Left cardiac atrium (tissue), 4 donors: ENCODE data around the gene COASY. TPM values are rescaled to one million over a fixed set of nuclear protein-coding genes. Genes with fewer than 3 reads are reported as not detected.
"Not testable (repeated sequence)": the region's sequence is repeated elsewhere in the genome, so short reads cannot be mapped to it uniquely, and the experiment has no call there.

ENCODE experiments used
- ATAC-seq, 2 donors: fragments of 200-7000 bp; cut with Tn5 transposase; one replicate each; pipeline ENCODE4 v1.9.1; 2020; ENCODE audit warnings: mild to moderate bottlenecking in 2 of 2, moderate library complexity in 2 of 2
- DNase-seq: peaks from one replicate; pipeline ENCODE4 v3.0.0-alpha.2; 2020
- intact Hi-C, 2 donors: fragments of 100-400 bp; cut with DNase I; formaldehyde crosslinking; loops; one replicate each; pipeline versions ENCODE4 v1.14.1 to v1.15.1; 2022 to 2023
- total RNA-seq, 2 donors: library from RNA; stranded (reverse); fragmentation: NEBNext Ultra II Directional; extraction: Animal tissue kit (Norgen Biotek cat#: 25700); gene quantifications; one replicate each; pipeline ENCODE4 v1.2.1, GENCODE V29; 2021
- donor health status: DM: no; HTN: yes; CAD: no.
- donor health status: DM: no; HTN: yes; CAD: no; lungs with severe emphysema.
- donor health status: DM: yes; HTN: yes; CAD: no.
- donor health status: Dilated cardiomyopathy.

The COASY gene
- total RNA-seq, 2 donors from 2014 or later: 37.2 to 37.5 TPM

DNA sequence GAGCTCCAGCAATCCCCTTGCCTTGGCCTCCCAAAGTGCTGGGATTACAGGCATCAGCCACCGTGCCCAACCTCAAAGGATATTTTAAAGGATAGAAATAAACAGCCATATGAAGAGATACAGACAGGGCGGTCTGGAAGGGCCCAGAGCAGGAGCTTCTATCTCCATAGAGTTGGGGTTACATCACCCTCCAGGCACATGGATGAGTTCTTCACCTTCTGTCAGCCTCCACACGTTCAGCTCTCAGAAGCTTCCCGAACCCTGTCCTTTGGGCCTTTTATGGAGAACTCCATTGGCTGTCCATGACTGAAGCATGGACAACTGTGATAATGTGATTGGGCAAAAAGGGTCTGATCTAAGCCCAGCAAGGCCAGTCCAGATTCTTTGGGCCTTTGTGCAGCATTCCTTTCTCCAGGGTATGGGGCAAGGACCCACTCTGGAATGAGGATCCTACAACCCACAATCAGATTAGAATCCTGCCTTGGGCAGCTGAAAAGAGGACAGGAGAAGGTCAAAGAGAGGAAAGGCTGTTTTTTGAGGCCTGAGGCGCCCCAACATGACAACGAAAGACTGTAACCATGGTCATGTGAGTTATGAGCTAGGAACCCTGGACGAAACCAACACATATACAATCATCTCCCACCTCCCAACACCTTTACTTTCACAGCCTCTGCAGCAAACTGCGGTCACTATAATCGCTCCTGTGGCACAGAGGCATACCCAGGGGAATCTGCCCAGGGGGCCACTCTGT lies 16.0 kb upstream of the COASY start:
- ATAC-seq, intact Hi-C loops, DNase-seq: not testable (repeated sequence)

DNA sequence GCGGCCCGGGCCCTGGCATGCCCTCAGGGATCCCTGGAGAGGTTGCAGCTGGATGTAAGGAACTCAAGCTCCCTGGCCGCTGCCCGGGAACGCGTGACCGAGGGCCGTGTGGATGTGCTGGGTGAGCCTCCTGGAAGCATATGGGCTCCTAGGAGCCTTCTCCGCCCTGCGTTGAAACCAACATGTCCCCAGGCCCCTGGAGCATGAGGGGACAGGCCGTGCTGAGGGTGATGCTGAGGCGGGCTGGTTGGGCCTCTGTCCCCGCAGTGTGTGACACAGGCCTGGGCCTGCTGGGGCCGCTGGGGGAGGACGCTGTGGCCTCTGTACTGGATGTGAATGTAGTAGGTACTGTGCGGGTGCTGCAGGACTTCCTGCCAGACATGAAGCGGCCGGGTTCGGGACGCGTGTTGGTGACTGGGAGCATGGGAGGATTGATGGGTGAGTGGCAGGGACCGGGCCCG lies 14.9 kb upstream of the COASY start:
- ATAC-seq (peak; percentile 6 to 19), DNase-seq (no peak)
- intact Hi-C loops: no loop called here

DNA sequence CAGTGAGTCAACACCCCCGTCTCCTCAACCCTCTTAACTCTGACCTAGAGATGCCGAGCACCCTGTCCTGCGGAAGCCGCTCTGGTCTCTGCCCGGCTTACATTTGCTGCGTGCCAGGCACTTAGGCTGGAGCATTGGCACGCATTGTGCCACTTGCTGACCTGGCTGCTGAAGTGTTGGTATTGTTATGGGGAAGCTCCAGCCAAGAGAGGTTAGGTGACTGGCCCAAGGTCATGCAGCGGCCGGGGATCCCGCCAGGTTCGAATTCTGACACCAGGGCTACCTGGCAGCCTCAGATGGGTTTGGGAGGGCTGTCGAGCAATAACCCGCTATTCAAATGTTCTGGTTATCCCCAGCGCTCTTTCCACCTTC lies 14.3 kb upstream of the COASY start:
- DNase-seq: no peak
- ATAC-seq: peak; percentile 8 to 17
- intact Hi-C loops: no loop called here

DNA sequence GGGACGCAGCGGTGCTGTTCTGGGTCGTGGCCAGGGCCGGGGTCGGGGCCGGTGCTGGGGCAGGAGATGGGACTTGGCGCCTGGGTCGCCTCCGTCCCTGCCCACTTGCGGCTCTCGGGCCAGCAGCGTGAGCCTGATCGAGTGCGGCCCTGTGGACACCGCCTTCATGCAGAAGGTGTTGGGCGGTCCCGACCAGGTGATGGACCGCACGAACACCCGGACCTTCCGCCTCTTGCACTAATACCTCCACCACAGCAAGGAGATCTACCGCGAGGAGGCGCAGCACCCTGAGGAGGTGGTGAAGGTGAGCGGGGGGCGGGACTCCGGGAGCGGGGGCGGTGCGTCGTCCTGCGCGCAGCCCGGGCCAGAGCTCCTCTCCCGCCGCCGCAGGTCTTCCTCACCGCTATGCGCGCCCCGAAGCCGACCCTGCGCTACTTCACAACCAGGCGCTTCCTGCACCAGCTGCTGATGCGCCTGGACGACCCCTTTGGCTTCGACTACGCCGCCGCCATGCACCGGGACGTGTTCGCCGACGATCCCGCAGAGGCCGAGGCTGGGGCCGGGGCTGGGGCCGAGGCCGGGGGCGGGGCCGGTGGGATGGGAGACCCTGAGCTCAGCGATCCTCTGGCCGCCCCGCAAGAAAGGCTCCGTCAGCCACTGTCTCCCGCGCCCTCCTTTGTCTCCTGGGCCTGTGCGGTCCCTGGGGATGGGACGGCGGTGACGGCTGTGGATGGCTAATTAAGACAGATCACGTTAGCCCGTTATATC lies 13.7 kb upstream of the COASY start:
- peak; percentile 53 to 79 for ATAC-seq
- intact Hi-C loops: no loop called here
- DNase-seq: peak; percentile 70

DNA sequence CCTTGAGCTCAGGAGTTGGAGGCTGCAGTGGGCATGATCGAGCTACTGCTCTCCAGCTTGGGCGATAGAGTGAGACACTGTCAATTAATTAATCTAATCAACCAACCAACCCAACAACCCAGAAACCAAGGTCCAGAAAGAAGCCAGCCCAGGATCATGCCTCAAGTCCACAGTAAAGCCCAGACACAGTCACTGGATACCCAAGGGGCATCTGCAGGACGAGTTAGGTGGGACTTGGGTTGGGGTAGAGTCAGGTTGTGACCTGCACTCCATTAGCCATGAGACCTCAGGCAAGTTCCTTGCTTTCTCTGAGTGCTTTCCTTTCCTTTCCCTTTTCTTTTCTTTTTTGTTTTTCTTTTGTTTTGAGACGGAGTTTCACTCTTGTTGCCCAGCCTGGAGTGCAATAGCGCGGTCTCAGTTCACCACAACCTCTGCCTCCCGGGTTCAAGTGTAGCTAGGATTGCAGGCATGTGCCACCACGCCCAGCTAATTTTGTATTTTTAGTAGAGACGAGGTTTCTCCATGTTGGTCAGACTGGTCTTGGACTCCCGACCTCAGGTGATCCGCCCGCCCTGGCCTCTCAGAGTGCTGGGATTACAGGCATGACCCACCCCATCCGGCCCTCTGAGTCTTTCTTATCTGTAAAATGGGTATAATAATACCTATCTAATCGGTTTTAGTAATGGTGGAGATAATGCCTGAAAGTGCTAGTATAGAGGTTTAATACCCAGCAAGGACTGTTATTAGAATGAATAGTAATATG lies 12.8 kb upstream of the COASY start:
- DNase-seq: no peak
- no peak for ATAC-seq
- intact Hi-C loops: no loop called here

DNA sequence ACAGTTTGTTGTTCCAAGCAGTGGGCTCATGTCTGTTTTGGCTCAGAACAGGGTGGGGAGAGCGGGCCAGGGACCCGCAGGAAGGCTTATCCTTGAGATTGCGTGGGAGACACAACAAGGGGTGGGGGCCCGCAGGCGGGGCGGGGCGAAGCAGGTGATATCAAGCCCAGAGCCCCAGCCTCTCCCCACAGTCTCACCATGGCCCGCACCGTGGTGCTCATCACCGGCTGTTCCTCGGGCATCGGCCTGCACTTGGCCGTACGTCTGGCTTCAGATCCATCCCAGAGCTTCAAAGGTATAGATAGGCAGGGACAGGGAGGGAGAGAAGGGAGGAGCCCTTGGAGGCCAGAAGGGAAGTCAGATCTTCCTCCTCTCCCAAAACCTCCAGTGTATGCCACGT lies 9.2 kb upstream of the COASY start, which contains the start of gene HSD17B1:
TSS of gene HSD17B1 (plus strand) at position 188 of the 400 bp plus-strand sequence. CDS start at position 199, 11 bp downstream.
- ATAC-seq, DNase-seq, intact Hi-C loops: not testable (repeated sequence)

DNA sequence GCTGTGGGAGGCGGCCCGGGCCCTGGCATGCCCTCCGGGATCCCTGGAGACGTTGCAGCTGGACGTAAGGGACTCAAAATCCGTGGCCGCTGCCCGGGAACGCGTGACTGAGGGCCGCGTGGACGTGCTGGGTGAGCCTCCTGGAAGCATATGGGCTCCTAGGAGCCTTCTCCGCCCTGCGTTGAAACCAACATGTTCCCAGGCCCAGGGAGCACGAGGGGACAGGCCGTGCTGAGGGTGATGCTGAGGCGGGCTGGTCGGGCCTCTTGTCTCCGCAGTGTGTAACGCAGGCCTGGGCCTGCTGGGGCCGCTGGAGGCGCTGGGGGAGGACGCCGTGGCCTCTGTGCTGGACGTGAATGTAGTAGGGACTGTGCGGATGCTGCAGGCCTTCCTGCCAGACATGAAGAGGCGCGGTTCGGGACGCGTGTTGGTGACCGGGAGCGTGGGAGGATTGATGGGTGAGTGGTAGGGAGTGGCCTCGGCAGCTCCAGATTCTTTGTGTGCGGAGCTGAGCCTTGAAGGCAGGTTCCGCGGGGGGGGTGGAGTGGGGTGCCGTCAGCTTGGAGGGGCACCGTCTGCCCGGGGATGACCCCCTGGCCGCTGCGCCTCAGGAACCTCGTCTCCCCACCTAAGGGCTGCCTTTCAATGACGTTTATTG lies 8.7 kb upstream of the COASY start:
- DNase-seq: no peak

DNA sequence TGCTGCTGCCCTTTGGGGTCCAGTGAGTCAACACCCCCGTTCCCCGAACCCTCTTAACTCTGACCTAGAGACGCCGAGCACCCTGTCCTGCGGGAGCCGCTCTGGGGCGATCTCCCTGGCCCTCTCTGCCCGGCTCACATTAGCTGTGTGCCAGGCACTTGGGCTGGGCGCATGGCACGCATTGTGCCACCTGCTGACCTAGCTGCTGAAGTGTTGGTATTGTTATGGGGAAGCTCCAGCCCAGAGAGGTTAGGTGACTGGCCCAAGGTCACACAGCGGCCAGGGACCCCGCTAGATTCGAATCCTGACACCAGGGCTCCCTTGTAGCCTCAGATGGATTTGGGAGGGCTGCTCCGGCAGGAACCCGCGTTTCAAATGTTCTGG lies 8.1 kb upstream of the COASY start:
- ATAC-seq (peak in 1 of 2 donors; percentile 12), DNase-seq (no peak)
- intact Hi-C loops: no loop called here

More for the DNA sequence above, 8.7 kb upstream of the COASY start:
- ATAC-seq: no peak
- intact Hi-C loops: no loop called here

DNA sequence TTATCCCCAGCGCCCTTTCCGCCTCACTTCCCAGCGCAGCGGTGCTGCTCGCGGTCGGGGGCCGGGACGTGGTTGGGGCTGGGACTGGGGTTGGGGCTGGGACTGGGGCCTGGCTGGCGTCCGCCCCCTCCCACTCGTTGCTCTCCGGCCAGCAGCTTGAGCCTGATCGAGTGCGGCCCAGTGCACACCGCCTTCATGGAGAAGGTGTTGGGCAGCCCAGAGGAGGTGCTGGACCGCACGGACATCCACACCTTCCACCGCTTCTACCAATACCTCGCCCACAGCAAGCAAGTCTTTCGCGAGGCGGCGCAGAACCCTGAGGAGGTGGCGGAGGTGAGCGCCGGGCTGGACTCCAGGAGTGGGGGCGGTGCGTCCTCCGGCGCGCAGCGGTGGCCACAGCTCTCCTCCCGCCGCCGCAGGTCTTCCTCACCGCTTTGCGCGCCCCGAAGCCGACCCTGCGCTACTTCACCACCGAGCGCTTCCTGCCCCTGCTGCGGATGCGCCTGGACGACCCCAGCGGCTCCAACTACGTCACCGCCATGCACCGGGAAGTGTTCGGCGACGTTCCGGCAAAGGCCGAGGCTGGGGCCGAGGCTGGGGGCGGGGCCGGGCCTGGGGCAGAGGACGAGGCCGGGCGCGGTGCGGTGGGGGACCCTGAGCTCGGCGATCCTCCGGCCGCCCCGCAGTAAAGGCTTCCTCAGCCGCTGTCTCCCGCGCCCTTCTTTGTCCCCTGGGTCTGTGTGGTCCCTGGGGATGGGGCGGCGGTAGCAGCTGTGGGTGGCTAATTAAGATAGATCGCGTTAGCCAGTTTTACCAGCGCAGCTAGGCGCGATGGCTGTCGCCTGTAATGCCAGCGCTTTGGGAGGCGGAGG lies 7.5 kb upstream of the COASY start:
- ATAC-seq: peak; percentile 94 to 95
- DNase-seq: peak; percentile 93
- intact Hi-C loops: no loop called here

DNA sequence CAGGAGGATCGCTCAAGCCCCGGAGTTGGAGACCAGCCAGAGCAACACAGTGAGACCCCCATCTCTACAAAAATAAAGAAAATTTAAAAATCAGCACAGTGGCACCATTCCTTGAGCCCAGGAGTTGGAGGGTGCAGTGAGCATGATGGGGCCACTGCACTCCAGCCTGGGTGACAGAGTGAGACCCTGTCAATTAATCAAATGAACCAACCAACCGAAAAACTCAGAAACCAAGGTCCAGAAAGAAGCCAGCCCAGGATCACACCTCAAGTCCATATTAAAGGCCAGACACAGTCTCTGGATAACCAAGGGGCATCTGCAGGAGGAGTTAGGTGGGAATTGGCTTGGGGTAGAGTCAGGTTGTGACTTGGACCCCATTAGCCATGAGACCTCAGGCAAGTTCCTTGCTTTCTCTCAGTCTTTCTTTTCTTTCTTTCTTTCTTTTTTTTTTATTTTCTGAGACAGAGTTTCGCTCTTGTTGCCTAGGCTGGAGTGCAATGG lies 6.8 kb upstream of the COASY start:
- peak in 1 of 2 donors; percentile 3 for ATAC-seq

DNA sequence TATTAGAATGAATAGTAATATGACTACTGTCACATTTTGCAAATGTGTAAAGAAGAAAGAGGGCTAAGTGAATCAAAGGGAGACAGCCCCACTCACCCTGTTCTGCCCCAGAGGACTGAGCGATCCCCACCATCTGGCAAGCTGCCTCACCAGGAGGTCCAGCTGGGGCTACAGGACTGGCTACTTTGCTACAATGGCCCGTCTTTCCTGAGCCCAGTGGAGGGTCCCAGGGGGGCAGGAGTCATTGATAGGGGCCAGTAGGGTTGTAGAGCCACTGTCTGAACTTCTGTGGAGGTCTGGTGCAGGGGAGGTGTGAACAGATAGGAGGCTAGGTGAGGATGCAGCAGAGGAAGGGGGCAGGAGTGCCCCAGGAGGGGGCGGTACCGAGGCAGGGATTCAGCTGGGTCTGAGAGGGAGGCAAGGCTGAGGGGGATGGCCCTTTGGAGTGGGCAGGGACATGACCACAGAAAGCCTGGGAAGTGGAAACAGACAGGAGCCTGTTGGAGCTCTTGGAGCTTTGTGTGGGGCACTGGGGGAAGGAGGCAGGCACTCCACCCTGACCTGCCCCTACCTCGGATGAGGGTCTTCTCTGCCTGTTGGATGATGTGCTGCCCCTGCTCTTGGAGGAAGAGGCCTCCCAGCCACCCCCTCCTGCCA lies 5.9 kb upstream of the COASY start:
- intact Hi-C loops, ATAC-seq, DNase-seq: not testable (repeated sequence)

More for the DNA sequence above, 6.8 kb upstream of the COASY start:
- intact Hi-C loops: no loop called here
- no peak for DNase-seq

DNA sequence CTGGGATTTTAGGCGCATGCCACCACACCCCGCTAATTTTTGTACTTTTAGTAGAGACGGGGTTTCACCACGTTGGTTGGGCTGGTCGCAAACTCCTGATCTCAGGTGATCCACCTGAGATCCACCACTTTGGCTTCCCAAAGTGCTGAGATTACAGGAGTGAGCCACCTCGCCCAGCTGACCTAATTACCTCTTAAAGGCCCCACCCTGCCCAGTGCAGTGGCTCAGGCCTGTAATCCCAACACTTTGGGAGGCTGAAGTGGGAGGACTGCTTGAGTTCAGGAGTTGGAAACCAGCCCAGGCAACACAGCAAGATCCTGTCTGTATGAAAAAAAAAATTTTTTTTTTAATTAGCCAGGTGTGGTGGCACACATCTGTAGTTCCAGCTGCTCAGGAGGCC lies 2.9 kb upstream of the COASY start:
- intact Hi-C loops: no loop called here
- no peak for ATAC-seq
- DNase-seq: no peak

DNA sequence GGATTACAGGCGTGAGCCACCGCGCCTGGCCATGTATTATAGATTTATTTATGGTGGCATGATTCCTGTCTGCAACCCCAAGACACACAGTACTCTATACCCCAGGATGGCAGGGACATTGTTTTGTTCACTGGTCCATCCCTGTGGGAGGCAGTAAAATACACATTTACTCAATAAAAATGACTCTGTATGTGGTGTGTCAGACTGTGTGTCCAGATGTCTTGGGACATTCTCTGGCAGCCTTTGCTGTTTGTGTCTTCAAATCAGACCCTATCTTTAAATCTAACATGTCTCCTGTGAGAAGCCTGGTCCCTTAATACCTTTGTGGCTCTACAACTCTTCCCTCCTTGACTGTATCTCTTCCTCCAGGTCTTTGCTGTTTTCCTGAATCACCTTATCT lies 1.7 kb upstream of the COASY start:
- DNase-seq: no peak
- intact Hi-C loops: no loop called here
- no peak for ATAC-seq

DNA sequence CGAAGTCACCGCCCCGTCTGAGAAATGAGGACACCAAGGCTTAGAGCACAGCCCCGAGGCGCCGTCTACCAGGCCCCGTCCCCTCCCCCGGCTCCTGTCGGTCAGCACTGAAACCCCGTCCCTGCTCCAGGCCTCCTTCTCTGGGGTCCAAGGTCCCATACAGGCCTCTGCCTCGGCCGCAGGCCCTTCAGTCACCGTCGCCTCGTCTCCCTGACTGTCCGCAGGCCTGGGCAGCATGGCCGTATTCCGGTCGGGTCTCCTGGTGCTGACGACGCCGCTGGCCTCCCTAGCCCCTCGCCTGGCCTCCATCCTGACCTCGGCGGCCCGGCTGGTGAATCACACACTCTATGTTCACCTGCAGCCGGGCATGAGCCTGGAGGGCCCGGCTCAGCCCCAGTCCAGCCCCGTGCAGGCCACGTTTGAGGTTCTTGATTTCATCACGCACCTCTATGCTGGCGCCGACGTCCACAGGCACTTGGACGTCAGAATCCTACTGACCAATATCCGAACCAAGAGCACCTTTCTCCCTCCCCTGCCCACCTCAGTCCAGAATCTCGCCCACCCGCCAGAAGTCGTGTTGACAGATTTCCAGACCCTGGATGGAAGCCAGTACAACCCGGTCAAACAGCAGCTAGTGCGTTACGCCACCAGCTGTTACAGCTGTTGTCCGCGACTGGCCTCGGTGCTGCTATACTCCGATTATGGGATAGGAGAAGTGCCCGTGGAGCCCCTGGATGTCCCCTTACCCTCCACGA lies 617 bp downstream of the COASY start:
- DNase-seq: no peak
- peak in 1 of 2 donors; percentile 1 for ATAC-seq
- intact Hi-C loops: no loop called here

DNA sequence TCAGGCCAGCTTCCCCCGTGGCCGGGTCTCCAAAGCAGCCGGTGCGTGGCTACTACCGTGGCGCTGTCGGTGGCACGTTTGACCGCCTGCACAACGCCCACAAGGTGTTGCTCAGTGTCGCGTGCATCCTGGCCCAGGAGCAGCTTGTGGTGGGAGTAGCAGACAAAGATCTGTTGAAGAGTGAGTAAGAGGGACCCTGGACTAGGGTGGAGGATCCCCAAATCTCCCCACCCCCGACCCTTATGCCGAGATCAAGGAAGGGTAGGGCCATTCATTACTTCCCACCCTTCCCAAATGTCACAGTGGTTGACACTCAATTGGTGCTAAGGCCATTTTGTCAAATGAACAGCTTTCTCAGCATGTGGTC lies 1.2 kb downstream of the COASY start:
- DNase-seq (no peak), ATAC-seq (no peak)
- intact Hi-C loops: no loop called here

DNA sequence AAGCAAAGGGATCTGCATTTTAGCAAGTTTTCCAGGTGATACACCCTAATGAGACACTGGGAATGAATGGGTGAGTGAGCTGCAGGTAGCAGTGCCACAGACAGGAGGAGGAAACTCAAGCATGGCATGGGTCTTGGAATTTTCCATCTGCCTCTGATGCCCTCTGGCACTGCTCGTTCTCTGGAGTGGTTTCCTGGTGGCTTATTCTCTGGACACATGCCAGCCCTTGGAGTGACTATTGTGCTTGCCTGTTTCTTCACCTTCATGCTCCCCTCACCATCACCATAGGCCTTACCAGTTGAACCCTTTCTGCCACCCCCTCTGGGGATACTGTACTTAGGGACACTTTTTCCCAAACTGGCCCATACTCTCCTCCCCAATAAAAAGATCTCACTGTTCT lies 1.6 kb downstream of the COASY start:
- no peak for DNase-seq
- intact Hi-C loops: no loop called here
- ATAC-seq: no peak

DNA sequence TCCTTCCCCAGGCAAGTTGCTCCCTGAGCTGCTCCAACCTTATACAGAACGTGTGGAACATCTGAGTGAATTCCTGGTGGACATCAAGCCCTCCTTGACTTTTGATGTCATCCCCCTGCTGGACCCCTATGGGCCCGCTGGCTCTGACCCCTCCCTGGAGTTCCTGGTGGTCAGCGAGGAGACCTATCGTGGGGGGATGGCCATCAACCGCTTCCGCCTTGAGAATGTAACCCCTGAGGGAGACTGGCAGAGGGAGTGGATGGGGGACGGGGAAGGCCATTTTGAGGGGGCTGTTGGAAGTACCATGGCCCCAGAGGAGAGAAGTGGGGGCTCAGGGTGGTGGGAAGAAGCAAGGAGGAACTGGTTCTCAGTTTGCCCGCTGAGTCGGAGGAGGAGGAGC lies 2.0 kb downstream of the COASY start:
- DNase-seq (no peak), ATAC-seq (no peak)
- intact Hi-C loops: no loop called here
